Right cardiac atrium (tissue), 5 donors: Measurements from ENCODE around the gene ACSF3. TPM values are rescaled to one million over a fixed set of nuclear protein-coding genes. Genes with fewer than 3 reads are reported as not detected.

Source experiments
- ATAC-seq, 2 donors: fragments of 200-7000 bp; cut with Tn5 transposase; one replicate each; pipeline versions ENCODE4 v1.8.0 to v1.9.1; 2020; ENCODE audit warnings: moderate library complexity in 2 of 2, mild to moderate bottlenecking in 1 of 2
- DNase-seq, 3 donors: peaks; one replicate each; pipeline ENCODE4 v3.0.0-alpha.2; 2020
- H3K27ac ChIP-seq: one replicate; pipeline ENCODE4 v1.5.1; 2013; ENCODE audit warnings: mild to moderate bottlenecking, low read length, control low read depth, moderate library complexity
- H3K27me3 ChIP-seq: one replicate; pipeline ENCODE4 v1.6.1; 2013; ENCODE audit not compliant: control insufficient read depth, insufficient read depth
- H3K4me1 ChIP-seq: one replicate; pipeline ENCODE4 v1.6.1; 2013; ENCODE audit warnings: low read length; ENCODE audit not compliant: control insufficient read depth, insufficient read depth
- H3K4me3 ChIP-seq: one replicate; pipeline ENCODE4 v1.5.1; 2013; ENCODE audit warnings: low read length, control low read depth
- H3K9me3 ChIP-seq: one replicate; pipeline ENCODE4 v1.6.1; 2013; ENCODE audit warnings: low read length; ENCODE audit not compliant: control insufficient read depth
- WGBS: extraction: QIAGEN DNeasy Blood & Tissue Kit; methylation state at CpG from one replicate; pipeline ENCODE4 v1.1.7; 2013; 5-methylcytosine and 5-hydroxymethylcytosine counted together
- intact Hi-C, 4 donors: fragments of 100-400 bp; cut with DNase I; formaldehyde crosslinking; loops; one replicate each; pipeline versions ENCODE4 v1.11.0 to v1.14.0; 2022 to 2023
- polyA plus RNA-seq: library from polyadenylated mRNA; stranded (reverse); fragments of 200-250 nt; gene quantifications from one replicate; pipeline ENCODE4 v1.2.3, GENCODE V29; 2013
- total RNA-seq, 4 donors: library from RNA; stranded (reverse); fragmentation: NEBNext Ultra II Directional; extraction: Animal tissue kit (Norgen Biotek cat#: 25700); gene quantifications; one replicate each; pipeline ENCODE4 v1.2.1, GENCODE V29; 2021
- donor health status: healthy with polysubstance abuse.
- donor health status: DM: no; HTN: yes; CAD: no.
- donor health status: DM: no; HTN: no; CAD: no.
- donor health status: DM: no; HTN: yes; CAD: no; lungs with severe emphysema.
- donor health status: DM: yes; HTN: yes; CAD: no.

Gene ACSF3
- total and polyA plus RNA-seq, 5 donors: 13.9 to 22.4 (median 16.4) TPM

GRCh38 chr16:89120921-89121351 is 27.3 kb downstream of the ACSF3 start:
- no peak for ATAC-seq

DNA sequence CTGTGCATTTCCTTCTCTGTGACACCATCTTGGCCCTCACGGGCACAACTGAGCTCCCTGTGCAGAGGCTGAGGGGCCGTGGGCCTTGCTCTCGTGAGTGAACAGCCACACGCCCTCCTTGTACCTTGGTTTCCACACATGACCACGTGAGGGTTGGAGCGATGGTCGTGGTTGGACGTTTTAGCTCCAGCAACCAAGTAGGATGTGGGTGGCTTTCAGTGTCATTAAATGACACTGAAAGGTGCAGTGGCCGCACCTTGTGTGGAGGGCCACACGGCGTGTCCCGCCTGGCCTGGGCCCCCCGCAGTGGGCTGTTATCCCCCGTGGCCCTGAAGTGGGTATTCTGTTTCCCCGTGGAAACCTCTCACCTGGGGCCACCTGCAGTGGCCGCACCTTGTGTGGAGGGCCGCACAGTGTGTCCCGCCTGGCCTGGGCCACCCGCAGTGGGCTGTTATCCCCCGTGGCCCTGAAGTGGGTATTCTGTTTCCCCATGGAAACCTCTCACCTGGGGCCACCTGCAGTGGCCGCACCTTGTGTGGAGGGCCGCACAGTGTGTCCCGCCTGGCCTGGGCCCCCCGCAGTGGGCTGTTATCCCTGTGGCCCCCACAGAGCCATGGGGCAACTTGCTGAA is 28.2 kb downstream of the ACSF3 start:
- Histone ChIP-seq H3K4me3 (no peak overlapping the region), H3K27me3 (no peaks in the 10 kb centered on the region), H3K9me3 (no peaks in the 10 kb centered on the region), H3K4me1 (no peaks in the 10 kb centered on the region), H3K27ac (no peak overlapping the region)
- WGBS: 90% methylated on average over 19 of the region's 24 CpGs
- DNase-seq: peak in 1 of 3 donors; percentile 30
- intact Hi-C loops: no loop called here
- ATAC-seq: no peak

More at GRCh38 chr16:89120921-89121351, 27.3 kb downstream of the ACSF3 start:
- Histone ChIP-seq H3K4me3 (no peak overlapping the region), H3K4me1 (no peaks in the 10 kb centered on the region), H3K27ac (no peak overlapping the region), H3K27me3 (no peaks in the 10 kb centered on the region), H3K9me3 (no peaks in the 10 kb centered on the region)
- intact Hi-C loops: no loop called here
- peak in 2 of 3 donors; percentile 43 to 55 for DNase-seq
- 87% methylated on average over 15 of the region's 15 CpGs for WGBS

- H3K9me3 ChIP-seq: no peaks in the 10 kb centered on the region
- intact Hi-C loops: no loop called here
- ATAC-seq: no peak
- H3K4me3 ChIP-seq: no peak overlapping the region
- H3K27ac ChIP-seq: no peak overlapping the region
- no peaks in the 10 kb centered on the region for H3K4me1 ChIP-seq
- peak in 2 of 3 donors; percentile 37 to 46 for DNase-seq
- 90% methylated on average over 11 of the region's 11 CpGs for WGBS
- no peaks in the 10 kb centered on the region for H3K27me3 ChIP-seq
Measured at GRCh38 chr16:89122322-89122851, 28.7 kb downstream of the ACSF3 start.

DNA sequence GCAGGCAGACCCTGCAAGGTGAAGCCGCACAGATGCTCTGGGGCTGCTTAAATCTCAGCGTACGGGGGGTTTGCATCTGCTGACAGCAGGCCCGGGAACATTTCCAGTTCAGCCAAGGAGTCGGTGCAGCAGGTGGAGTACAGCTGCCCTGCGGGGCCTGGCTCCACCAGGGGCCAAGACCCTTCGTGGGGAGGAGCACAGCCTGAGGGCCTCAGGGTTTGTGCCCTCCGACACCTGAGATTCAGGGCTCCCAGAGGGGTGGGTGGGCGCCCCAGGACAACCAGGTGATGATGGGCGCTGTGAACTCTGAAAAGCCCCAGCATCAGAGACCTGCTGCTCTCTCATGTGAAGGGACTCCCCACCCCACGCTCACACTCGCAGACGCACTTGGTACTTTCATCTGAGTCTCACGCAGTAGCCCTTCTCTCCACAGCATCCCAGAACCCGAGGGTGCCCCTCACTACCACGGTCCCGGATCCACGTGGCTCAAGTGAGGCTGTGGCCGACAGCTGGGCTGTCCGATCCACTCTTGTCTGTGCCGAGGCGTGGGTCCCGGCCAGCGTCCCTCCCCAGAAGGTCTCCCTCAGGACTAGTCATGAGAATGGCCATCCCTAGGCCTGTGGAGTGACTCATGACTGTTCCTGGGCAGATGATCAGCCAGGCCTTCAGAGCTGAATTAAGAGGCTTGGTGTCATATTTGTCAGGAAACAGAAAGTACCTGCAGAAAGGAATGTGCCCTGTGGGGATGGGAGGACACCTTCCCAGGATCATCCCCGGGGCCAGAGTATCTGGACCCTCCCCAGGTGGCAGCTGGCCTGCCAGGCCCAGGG is 29.6 kb downstream of the ACSF3 start:
- 87% methylated on average over 25 of the region's 25 CpGs for WGBS
- H3K27me3 ChIP-seq: no peaks in the 10 kb centered on the region
- H3K4me3 ChIP-seq: no peak overlapping the region
- ATAC-seq (no peak), DNase-seq (peak in 2 of 3 donors; percentile 23 to 46)
- H3K4me1 ChIP-seq: no peaks in the 10 kb centered on the region
- no peak overlapping the region for H3K27ac ChIP-seq
- intact Hi-C loops: no loop called here
- no peaks in the 10 kb centered on the region for H3K9me3 ChIP-seq

DNA sequence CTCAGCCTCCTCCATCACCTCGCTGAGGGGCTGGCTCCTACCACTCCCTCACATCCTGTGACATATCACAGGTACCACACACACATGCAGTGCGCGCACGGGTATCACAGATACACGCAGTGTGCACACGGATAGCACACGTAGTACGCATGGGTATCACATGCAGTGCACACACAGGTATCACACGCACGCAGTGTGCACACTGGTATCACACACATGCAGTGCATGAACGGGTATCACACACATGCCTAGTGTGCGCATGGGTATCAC is 30.1 kb downstream of the ACSF3 start:
- Histone ChIP-seq H3K27me3 (no peaks in the 10 kb centered on the region), H3K27ac (no peak overlapping the region), H3K9me3 (no peaks in the 10 kb centered on the region), H3K4me1 (no peaks in the 10 kb centered on the region), H3K4me3 (no peak overlapping the region)
- ATAC-seq (no peak), DNase-seq (peak in 1 of 3 donors; percentile 39)
- WGBS: 96% methylated on average over 12 of the region's 12 CpGs
- intact Hi-C loops: no loop called here

- ATAC-seq: no peak
- H3K27me3 ChIP-seq: no peaks in the 10 kb centered on the region
- no peak overlapping the region for H3K27ac ChIP-seq
- no peaks in the 10 kb centered on the region for H3K4me1 ChIP-seq
- no peak overlapping the region for H3K4me3 ChIP-seq
- intact Hi-C loops: no loop called here
- no peaks in the 10 kb centered on the region for H3K9me3 ChIP-seq
- 96% methylated on average over 1 of the region's 1 CpG for WGBS
- DNase-seq: no peak
Measured at GRCh38 chr16:89129378-89129777, 35.7 kb downstream of the ACSF3 start.

- H3K9me3 ChIP-seq: no peaks in the 10 kb centered on the region
- H3K27me3 ChIP-seq: no peaks in the 10 kb centered on the region
- WGBS: 96% methylated on average over 5 of the region's 5 CpGs
- H3K4me3 ChIP-seq: no peak overlapping the region
- no peak for ATAC-seq
- intact Hi-C loops: no loop called here
- no peaks in the 10 kb centered on the region for H3K4me1 ChIP-seq
- no peak for DNase-seq
- H3K27ac ChIP-seq: no peak overlapping the region
Measured at GRCh38 chr16:89130448-89130847, 36.8 kb downstream of the ACSF3 start.

- WGBS: 91% methylated on average over 17 of the region's 17 CpGs
- H3K27me3 ChIP-seq: no peaks in the 10 kb centered on the region
- DNase-seq: peak in 1 of 3 donors; percentile 45
Measured at GRCh38 chr16:89131783-89132182, 38.1 kb downstream of the ACSF3 start.

GRCh38 chr16:89132194-89133005 is 38.7 kb downstream of the ACSF3 start:
- DNase-seq (peak in 1 of 3 donors; percentile 43), ATAC-seq (peak in 1 of 2 donors; percentile 36)
- no peaks in the 10 kb centered on the region for H3K9me3 ChIP-seq
- no peaks in the 10 kb centered on the region for H3K4me1 ChIP-seq
- no peaks in the 10 kb centered on the region for H3K27me3 ChIP-seq
- no peak overlapping the region for H3K27ac ChIP-seq
- no peak overlapping the region for H3K4me3 ChIP-seq
- 95% methylated on average over 22 of the region's 22 CpGs for WGBS
- intact Hi-C loops: no loop called here

More at GRCh38 chr16:89131783-89132182, 38.1 kb downstream of the ACSF3 start:
- intact Hi-C loops: no loop called here
- ATAC-seq: no peak
- H3K9me3 ChIP-seq: no peaks in the 10 kb centered on the region
- H3K27ac ChIP-seq: no peak overlapping the region
- H3K4me1 ChIP-seq: no peaks in the 10 kb centered on the region
- H3K4me3 ChIP-seq: no peak overlapping the region

DNA sequence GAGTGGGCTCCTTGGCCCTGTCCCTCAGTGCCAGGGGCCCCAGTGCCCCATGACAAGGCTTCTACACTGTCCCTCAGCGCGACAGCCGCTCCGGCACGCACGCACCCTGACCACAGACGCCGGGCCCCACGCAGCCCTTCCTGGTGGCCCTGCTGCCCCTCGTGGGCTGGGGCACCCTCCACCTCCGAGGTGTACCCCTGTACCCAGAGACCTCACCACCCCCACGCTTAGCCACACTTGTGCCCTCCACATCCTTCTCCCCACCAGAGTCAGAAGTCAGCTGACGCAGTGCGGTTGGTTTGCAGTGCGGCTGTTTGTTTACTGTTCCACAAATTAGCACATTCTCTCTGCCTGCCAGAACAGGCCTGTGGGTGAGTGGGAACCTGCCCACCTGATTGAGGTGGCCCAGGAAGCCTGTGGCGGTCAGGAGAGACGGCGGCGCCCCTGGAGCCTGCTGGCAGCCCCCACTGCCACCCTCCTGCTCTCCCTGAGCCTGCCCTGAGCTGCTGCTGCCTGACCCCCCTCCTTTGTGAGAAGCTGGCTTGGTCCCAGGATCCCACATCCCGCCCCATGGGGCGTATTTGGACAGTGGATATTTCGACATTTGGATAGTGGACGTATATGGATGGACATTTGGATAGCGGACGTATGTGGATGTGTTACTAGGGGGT is 39.9 kb downstream of the ACSF3 start:
- no peaks in the 10 kb centered on the region for H3K9me3 ChIP-seq
- H3K4me1 ChIP-seq: no peaks in the 10 kb centered on the region
- ATAC-seq (peak in 1 of 2 donors; percentile 27), DNase-seq (peak in 1 of 3 donors; percentile 28)
- no peak overlapping the region for H3K4me3 ChIP-seq
- H3K27me3 ChIP-seq: no peaks in the 10 kb centered on the region
- 96% methylated on average over 25 of the region's 25 CpGs for WGBS
- no peak overlapping the region for H3K27ac ChIP-seq
- intact Hi-C loops: no loop called here
